Activated CD8-positive, alpha-beta memory T cell treated with anti-CD3 and anti-CD28 coated beads, Interleukin-2, amount 50 U/mL, for 1 hour (primary cell): ENCODE measurements around the gene LYPLA2.
"Not testable (repeated sequence)": the region's sequence is repeated elsewhere in the genome, so short reads cannot be mapped to it uniquely, and the experiment has no call there.

Experiments used
- DNase-seq: peaks from one replicate; pipeline ENCODE4 v3.0.0-alpha.2; 2020; ENCODE audit errors: extremely low read depth

LYPLA2 gene

DNA sequence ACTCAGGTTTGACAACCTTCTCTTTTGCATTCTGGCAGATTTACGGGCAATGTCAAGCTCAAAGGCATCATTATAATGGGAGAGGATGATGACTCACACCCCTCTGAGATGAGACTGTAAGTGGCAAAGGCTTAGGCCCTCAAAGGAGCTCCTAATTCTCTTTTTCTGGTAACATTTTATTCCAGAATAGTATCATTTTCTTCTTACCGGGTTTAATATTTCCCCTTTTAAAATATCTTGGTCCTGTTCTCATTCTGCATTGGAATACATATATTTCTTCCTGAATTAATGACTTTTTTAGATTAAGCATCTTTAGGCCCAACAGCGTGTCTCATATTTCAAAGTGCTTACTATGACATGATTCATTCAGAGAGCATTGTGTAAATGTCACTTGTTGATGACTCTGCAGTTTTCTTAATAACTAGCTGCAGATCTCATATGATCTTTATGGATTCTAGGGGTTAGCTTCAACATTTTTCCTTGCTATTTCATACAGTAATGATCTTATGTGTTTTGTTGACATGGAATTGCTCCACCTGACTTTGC is 11.0 kb upstream of the LYPLA2 start:
- no peak for DNase-seq

DNA sequence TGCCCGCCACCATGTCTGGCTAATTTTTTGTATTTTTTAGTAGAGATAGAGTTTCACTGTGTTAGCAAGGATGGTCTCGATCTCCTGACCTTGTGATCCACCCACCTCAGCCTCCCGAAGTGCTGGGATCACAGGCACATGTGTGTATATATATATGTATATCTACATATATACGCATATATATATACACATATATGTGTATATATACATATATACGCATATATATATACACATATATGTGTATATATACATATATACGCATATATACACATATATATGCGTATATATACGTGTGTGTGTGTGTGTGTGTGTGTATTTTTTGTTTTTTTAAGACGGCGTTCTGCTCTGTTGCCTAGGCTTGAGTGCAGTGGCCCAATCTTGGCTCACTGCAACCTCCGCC is 7.8 kb upstream of the LYPLA2 start:
- not testable (repeated sequence) for DNase-seq

DNA sequence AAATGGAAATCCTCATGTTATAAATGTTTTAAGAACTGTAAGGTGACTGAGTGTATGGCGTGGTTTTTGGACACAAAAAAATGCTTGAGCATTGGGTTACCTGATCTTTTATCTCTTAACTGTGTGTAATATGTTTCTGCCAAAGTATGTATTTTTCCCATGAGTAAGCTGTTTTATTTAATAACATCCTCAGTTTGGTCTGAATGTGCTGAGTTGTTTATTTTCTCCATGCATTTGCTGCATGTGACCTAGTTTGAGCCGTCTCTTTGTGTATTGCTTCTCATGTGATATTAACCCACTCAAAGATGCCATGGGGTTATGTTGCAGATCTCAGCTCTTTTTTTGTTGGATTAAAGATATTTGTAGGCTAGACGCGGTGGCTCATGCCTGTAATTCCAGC is 6.1 kb upstream of the LYPLA2 start:
- DNase-seq: no peak

DNA sequence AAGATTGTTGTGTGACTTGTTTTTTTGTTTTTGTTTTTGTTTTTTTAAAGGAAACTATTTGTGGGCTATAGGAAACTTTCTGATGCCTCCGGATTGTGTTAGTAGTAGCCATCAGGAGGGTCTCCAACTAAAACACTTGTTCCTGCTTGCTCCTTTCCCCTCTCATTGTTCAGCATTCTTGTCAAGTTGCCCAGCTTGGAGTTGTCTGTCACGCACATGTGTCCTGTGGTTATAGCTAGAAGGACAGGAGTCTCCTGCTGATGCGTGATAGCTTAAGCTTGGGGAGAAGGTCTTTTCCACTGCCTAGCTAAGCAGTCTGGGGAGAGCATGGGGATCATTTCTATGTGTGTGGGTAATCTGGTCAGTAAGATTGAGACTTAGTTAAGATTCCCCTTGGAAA is 3.2 kb upstream of the LYPLA2 start:
- no peak for DNase-seq

DNA sequence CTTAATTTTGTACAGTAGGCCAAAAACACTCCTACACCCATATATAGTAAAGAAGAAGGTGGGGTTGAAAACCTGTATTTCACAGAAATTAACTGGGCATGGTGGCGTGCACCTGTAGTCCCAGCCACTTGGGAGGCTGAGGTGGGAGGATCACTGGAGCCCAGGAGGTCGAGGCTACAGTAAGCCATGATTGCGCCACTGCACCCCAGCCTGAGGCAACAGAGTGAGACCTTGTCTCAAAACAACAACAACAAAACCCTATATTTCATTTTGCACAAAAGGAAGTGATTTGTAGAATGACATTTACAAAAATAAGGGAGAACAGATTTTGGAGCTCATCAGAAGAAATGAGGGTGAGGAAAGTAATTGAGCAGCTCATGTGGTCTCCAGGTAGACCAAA is 2.2 kb upstream of the LYPLA2 start:
- DNase-seq: no peak

DNA sequence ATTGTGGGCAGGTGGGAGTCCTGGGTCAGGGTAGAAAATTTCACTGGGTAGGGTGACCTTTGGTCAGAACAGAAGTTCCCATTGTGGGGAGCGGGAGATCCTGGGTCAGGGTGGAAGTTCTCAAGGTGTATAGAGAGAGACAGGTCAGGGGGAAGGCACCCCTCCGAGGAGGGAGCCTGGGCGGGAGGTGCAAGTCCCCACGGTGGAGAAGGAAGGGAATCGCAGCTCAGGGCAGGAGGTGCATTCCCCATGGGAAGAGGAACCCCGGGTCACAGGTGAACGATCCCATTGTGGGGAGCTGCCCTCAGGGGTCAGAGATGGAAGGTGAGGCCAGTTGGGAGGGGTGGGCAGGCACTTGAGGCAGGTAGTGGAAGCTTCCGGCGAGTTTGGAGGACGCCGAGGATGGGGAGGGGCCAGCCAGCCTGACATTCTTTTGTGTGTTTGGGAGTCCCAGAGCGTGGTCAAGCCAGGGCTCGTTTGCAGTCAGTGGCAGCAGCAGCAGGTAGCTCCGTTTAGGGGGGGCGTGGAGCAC is 637 bp downstream of the LYPLA2 start:
- no peak for DNase-seq

DNA sequence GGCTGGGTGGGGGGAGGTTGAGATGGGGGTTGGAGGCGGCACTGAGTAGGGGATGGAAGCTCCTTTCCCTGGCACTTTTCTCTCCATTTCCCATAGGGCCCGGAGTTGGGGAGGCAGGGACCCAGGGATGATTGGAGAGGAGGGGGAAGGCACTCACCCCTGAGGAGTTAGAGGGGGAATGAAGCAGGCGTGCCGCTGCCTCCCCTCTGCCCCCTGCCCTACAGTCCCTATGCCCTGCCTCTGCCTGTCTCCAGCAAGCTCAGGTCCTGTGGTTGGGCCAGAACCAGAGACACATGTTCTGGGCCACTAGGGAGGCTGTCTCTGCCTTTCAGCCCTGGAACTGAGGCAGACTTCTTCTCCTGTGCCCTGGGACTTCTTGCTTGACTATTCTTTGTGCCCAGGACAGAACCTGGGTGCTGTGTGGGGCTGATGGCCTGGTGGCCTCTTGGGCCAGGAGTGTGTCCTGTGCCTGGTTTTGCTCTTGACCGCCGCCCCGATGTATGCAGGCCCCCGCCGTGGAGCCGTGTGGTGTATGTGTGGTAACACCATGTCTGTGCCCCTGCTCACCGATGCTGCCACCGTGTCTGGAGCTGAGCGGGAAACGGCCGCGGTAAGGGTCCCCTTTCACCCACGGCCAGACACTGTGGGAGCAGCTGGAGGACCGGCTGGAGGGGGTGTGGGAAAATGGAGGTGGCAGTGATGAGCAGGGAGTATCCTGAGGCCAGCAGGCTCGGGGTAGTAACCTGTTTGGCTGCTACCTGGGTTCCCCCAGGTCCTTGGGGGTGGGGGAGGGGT is 1.4 kb downstream of the LYPLA2 start:
- DNase-seq: no peak

DNA sequence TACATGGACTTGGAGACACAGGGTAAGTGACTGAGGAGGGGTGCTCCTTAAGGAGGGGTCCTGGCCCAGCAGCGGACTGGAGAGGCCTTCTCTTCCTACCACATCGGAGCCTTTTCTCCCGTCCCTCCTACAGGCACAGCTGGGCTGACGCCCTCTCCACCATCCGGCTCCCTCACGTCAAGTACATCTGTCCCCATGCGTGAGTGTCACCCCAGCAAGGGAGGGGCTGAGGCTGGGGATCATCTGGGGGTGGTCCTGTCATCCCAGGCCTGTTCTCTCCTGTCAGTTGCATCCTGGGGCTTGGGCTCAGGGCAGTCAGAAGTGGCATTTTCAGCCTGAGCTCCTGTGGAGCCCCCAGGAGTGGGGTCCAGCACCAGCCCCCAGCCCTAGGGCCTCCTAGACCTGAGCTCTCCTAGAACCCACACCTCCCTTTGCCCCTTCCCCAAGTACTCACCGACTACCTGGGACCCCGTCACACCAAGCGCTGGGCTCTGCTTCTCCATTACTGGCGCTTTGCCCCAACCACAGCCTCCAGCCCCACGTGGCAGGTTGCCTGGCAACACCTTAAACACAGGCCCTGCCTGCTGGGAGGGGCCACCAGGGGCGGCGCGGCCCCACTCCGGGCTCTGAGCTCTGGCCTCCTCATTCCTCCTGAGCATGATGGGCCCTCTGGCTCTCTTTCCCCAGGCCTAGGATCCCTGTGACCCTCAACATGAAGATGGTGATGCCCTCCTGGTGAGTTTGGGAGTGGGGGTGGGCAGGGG is 2.3 kb downstream of the LYPLA2 start:
- DNase-seq: no peak

DNA sequence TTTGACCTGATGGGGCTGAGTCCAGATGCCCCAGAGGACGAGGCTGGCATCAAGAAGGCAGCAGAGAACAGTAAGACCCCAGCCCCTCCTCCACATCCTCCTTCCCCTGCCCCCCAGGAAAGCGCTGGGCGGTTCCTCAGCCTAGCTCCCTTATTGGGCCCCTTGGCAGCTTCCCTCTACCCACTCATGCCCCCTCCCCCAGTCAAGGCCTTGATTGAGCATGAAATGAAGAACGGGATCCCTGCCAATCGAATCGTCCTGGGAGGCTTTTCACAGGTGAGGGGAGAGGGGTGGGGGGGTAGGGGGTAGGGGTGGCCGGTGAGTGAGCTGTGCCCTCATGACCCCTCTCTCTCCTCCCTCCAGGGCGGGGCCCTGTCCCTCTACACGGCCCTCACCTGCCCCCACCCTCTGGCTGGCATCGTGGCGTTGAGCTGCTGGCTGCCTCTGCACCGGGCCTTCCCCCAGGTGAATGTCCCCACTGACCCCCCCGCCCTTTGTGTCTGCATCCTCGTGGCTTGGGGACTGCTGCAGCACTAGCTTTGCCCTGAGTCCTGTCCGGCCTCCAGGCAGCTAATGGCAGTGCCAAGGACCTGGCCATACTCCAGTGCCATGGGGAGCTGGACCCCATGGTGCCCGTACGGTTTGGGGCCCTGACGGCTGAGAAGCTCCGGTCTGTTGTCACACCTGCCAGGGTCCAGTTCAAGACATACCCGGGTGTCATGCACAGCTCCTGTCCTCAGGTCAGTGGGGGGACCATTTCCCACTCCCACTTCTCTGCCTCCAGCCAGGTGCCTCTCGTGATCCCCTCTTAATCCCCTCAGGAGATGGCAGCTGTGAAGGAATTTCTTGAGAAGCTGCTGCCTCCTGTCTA is 3.2 kb downstream of the LYPLA2 start:
- DNase-seq: no peak

DNA sequence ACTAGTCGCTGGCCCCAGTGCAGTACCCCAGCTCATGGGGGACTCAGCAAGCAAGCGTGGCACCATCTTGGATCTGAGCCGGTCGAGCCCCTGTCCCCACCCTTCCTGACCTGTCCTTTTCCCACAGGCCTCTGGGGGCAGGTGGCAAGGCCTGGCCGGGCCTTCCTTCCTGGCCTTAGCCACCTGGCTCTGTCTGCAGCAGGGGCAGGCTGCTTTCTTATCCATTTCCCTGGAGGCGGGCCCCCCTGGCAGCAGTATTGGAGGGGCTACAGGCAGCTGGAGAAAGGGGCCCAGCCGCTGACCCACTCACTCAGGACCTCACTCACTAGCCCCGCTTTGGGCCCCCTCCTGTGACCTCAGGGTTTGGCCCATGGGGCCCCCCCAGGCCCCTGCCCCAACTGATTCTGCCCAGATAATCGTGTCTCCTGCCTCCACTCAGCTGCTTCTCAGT is 3.8 kb downstream of the LYPLA2 start:
- DNase-seq: not testable (repeated sequence)

DNA sequence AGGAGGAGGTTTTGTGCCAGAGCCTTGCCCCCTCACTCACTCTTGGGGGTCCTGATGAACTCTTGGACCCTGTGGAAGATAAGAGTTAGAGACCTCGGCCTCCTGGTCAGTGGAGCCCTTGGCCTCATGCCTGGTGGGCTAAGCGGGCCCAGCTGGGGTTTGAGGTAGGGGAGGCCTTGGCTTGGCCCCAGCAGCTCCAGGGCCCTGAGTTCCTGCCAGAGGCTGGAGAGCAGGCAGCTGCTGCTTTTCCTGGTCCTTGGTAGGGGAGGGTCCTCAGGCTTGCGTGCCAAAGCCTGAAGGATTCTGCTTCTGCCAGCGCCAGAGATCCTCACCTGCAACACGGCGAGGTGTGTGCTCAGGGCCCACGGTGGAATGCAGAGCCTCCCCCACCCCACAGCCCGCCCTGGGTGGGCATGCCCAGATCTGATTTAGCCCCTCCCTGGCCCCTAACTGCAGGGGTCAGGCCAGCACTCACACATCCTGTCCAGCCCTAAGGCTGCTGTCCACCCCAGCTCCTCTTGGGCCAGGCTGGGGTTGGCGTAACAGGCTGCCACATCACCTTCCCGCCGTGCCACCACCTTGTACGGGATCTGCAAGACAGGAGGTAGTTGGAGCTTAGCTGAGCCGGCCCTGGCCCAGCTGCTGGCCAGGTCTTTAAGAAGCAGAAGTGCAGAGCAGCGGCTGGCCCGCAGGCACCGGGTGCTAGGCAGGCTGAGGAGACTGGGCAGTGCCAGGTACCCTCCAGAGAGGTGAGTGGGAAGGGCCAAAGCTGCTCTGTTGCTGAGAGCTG is 4.9 kb downstream of the LYPLA2 start:
- DNase-seq: no peak

DNA sequence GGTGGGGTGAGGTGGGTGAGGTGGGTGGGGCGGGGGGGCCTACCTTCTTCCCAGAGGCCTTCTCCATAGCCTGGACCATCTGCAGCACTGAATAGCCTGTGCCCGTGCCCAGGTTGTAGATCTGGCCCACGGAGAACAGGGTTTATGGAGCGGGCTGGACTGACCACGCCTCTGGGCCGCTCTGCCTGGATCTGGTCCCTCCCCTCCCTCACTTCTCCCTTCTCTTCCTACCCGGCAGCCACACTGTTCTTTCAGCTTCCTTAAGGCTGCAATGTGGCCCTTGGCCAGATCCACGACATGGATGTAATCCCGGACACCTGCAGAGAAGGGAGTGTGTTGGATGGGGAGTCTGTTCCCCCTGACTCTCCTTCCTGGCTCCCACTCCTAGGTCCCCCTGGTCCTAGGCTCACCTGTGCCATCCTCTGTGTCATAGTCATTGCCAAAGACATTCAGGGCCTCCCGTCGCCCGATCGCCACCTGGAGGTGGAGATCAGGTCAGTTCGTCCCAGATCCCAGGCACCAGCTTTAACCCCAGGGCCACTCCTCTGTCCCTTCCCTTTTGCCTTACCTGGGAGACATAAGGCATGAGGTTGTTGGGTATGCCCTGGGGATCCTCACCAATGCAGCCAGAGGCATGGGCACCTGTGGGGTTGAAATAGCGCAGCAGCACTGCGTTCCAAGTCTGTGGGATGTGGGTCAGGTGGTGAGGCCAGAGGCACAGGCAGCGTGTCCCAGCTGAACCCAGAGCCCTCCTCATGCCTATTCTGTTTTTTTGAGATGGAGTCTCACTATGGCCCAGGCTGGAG is 5.7 kb downstream of the LYPLA2 start:
- DNase-seq: no peak

DNA sequence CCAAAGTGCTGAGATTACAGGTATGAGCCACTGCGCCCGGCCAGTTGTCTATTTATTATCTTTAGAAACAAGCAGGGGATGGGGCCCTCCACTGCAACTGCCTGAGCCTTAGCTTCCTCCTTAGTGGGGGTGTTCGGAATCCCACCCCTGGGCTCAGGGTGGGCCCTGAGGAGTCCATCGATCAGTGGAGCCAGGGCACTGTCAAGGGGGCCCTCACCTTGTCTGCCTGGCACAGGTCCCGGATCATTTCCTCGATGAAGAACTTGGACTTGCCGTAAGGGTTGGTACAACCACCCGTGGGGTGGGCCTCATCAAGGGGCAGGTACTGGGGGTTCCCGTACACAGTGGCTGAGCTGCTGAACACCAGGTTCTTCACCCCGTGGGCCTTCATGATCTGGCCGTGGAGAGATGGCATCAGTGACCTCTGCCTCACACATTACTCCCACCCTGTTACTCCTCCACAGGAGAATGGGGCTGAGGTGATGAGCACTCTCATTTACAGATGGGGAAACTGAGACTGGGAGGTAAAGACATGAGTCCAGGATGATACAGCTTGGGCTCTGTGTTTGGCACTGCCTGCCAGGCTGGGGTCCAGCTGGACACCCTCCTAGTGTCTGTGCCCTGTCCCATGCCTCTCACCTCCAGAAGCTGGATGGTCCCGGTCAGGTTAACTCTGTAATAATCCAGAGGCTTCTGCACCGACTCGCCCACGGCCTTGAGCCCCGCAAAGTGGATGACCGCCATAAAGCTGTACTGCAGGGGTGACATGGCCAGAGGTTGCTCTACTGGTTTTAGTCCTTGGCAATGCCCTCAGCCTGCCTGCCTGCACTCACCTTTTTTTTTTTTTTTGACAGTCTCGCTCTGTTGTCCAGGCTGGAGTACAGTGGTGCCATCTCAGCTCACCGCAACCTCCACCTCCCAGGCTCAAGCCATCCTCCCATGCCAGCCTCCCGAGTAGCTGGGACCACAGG is 6.8 kb downstream of the LYPLA2 start:
- DNase-seq: no peak

DNA sequence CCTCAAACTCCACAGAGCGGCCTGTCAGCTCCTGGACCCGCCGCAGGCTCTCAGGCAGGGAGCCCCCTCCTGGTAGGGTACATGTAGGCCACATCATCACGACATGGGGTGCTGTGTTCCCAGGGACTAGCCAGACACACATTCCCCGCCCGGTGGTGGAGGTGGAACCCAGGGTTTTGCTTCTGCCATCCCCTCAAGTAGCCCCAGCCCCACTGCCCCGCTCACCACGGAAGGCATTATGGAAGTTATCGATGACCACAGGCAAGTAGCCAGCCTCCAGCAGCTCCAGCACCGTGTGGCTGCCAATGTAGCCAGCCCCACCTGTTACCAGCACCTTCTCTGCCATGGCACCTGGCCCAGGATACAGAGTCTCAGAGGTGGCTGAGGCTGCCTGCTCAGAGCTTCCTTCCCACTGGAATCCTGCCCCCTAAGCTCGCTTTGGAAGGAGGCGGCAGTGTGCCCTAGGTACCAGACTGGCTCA is 7.8 kb downstream of the LYPLA2 start:
- DNase-seq: no peak

DNA sequence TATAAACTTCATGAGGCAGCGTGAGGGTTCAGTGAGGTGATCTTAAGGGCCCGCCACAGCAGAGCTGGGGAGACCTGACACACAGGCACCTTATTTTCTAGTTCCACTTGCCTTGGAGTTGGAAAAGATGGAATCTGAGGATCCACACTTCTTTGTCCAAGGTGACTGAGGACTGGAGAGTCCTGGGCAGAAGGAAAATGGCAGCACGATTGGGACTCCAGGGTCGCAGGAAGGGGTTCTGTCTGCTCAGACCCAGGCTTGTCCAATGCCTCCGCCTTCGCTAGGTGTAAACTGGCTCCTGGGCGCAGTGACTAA is 8.3 kb downstream of the LYPLA2 start:
- no peak for DNase-seq

DNA sequence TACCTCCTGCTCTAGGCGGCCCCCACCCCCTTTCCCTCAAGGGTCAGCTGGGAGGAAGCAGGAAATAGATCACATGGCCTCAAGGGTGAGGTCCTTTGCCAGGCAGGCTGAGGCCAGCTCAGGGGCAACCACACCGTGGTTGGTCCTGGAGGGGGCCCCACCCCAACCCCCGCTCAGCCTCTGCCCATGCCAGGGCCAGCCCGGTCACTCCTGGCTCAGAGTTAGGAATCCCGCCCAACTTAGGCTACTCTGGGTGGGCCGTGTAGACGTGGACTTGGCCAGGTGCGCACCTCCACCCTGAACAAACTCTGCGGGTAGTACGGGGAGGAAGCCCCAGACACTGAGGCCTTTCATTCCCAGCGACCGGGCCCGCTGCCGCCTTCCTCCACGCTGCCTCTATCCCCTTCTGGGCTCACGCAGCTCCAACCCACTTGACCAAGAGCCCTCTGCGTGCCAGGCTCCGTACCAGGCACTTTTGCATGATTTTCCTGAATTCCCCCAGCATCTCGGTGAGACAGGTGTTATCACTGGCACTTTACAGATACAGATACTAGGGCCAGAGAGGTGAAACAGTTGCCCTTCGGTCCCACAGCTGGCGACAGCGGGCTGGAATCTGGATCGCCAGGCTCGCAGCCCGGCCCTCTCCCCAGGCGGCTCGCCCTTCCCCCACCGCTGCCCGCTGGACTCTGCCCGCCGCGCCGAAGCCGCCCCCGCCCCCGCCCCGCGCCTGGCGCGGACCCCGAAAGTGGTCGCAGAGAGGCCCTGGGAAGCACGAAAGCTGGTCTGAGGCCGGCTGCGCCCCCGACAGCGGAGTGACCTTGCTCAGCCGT is 8.8 kb downstream of the LYPLA2 start:
- no peak for DNase-seq

DNA sequence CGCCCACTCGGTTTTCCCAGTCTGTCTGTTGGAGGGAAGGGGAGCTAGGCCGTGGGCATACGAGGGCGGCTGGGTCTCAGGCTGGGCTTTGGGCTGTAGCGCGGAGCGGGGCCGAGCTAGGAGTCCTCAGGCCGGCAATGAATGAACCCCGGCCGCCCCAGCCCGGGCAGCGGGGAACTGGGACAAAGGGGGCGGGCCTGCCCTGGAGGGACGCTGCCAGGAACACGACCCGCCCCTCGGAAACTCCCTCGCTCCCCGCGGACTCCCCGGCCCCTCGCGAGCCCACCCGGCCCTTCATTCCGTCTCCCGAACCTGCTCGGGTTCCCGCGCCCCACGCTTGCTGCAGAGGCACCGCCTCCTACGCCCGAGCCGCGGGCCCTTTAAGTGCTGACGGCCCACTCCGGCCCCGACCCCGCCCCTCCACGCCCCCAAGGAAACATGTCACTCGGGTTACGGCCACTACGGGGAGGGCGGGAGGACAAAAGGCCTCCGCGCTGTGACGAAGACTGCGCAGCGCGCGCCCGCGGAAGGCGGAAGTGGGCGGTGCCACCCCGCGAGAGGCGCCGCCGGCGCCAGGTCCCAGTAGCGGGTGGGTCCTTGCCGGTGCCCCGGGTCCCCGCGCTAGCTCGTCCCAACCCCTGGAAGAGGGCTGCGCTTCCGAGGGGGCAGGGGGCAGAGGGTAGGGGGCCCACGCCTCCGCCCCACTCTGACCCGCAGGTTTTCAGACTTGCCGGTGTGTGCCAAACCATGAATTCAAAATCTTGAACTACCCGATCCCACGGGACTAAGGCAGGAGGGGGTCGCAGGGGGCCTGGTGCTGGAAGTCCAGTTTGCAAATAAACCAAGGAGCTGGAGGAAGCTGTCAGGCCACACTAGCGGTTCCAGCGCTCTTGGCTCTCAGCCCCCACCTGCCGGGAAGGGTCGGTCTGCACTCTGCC is 9.7 kb downstream of the LYPLA2 start, which contains the start of gene GALE:
Gene GALE, minus strand, starts transcription at position 355 of the 938 bp plus-strand sequence. CDS start 1,747 bp downstream, outside the sequence.
- DNase-seq: peak; percentile 93
